Stimulated activated CD8-positive, alpha-beta memory T cell treated with anti-CD3 and anti-CD28 coated beads, Interleukin-4, amount 100 ng/mL, for 48 hours (primary cell): Measurements from ENCODE around the gene FAM107A.
"Not testable (repeated sequence)": the region's sequence is repeated elsewhere in the genome, so short reads cannot be mapped to it uniquely, and the experiment has no call there.

Source experiments
- DNase-seq: peaks from one replicate; pipeline ENCODE4 v3.0.0-alpha.2; 2020

Gene FAM107A

DNA sequence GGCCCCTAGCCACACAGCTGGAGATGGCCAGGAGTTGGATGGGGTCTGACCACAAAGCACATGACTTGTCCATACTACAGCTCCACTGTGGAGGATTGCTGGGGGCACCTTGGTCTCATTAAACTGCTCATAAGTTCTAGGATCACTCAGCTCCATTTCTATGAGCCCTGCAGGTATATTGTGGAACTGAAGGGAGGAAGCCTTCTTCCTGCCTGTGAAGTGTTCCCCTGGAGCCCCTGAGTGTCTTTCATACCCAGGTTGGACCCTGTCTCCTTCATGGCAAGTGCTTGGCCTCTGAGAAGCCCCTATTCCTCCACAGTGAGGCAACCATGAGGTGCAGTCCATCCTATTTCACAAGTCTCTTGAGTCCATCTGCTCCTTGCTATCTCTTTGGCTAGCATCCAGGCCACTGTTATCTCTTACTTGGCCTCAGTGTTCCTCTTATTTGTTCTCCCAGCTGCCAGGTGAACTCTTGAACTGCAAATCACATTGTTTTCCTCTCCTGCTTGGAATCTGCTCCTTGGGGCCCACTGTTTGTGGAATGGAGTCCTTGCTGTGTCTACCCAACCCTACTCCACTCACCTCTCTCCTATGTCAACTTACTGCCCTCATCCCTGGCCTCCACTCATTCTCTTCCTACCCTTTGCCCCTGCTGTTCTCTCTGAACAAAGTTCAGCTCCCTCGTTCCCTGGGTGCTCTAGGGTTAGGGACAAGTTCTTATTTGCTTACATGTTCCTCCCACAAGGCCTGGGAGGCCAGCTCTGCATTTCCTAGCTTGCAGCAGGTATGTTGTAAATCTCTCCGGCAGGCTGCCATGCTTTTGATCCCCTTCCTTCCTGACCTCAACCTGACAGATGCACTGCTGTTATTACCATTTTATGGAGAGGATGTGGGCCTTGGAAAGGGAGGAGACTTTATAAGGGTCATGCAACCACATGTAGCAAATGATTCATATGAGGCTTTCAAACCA is 41.4 kb downstream of the FAM107A start:
- no peak for DNase-seq

DNA sequence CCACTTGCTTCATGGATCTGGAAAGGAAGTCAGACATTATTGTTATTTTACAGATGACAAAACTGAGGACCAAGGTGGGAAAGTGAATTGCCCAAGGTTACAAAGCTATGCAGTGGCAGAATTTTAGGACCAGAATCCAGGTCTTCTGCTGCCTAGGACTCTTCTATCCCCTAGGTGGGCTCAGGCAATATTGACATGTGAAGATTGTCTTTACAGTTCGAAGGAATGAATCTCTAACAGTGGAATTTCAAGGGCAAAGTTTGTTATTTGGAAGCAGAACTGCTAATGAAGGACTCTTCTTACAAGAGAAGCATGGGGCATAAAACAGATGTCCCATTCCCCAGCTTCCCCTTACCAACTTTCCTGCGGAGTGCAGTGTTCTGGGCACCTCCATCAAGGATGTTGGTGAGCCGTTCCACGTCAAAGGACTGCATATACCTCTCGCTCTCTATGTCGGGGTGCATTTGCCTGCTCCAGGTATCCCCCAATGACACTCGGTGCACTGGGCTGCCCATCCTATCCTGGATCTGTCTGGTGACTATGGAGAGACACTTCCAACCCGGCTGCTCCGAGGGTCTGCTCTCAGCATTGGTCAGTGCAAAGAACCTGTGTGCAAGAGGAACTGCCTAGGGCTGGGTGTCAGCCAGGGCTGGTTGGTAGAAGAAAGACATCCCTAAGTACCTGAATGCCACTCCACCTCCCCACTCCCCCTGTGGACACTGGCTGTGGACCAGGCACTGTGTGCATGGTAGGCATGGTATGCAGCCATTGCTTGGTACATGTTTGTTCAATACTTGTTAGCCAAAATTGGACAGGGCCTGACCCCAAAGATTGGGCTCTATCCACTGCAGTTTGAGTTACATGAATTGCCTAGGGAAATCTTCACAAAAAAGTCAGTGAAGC is 42.3 kb downstream of the FAM107A start:
- DNase-seq: no peak

DNA sequence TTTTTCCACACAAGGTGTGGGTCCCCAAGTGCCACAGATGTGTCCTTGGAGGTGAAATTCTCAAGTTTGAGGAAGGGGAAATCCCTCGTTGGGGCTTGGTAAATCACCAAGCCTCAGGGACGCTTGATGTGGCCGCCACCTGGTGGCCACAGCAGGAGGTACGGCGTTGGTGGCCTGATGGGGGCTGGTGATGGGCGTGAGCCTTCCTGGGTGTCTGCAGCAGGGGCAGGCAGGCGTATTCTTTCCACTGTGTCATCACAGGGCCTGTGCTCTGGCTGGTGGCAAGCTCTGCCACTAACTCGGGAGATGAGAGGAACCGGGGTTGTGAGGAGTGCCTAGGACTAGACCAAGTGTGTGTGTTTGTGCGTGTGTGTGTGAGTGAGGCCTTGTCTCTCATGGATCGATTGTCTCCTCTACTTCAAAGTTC is 44.4 kb downstream of the FAM107A start:
- DNase-seq: peak; percentile 87

DNA sequence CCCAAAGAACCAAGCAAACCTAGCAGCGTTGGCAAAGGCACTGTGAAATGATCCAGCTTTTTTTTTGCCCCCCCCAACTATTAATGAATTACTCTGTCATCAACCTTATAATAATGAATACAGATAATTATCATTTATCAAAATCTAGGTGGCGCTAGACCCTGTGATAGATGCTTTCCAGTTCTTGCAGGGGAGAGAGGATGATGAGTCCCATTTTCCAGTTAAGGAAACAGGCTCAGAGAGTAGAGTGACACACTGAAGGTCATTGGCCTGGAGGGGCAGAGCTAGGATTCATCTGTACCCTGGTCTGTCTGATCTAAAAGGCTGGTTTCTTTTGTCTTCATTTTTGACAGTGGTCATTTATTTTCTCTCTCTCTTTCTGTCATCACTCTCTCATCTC is 45.2 kb downstream of the FAM107A start:
- no peak for DNase-seq

DNA sequence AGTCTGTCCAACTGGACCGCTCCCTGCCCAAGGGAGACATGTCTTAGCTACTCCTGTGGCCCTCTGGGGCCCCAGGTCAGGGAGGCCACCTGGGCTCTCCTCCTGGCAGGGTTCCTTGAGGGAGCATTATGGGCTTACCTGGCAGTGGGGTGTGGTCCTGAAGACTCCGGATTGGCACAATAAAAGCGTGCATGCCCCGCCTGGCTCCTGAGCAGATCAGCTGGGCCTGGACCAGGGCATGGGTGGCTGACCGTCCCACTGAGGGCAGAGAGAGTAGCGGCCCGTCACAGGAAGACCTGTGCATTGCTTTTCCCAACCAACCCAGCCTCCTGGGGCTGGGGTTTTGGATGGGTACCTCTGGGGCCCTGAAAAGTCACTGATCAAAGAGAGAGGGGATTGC is 45.6 kb downstream of the FAM107A start:
- DNase-seq: no peak

DNA sequence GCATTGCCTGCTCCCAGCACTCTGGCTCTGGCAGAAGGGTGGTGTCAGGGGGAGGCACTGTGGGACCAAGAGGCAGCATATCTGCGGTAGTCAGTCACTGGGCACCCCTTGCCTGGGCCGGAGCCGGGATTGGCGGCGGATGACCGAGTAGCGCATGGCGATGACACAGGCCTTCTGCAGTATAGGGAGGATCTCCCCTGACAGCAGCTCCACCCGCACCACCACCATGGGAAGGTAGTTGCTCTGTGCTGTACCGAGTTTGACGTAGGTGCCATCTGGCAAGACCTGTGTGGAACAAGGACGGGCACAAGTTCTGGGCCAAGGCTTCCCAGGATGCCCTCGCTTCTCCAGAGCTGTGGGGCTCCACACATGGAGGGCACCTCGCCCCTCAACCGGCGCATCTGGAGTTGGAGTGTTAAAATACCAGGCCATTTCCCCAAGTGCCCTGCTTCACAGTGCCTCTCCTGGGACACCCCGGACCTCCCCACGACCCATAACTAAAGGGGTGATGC is 46.8 kb downstream of the FAM107A start:
- DNase-seq: no peak

DNA sequence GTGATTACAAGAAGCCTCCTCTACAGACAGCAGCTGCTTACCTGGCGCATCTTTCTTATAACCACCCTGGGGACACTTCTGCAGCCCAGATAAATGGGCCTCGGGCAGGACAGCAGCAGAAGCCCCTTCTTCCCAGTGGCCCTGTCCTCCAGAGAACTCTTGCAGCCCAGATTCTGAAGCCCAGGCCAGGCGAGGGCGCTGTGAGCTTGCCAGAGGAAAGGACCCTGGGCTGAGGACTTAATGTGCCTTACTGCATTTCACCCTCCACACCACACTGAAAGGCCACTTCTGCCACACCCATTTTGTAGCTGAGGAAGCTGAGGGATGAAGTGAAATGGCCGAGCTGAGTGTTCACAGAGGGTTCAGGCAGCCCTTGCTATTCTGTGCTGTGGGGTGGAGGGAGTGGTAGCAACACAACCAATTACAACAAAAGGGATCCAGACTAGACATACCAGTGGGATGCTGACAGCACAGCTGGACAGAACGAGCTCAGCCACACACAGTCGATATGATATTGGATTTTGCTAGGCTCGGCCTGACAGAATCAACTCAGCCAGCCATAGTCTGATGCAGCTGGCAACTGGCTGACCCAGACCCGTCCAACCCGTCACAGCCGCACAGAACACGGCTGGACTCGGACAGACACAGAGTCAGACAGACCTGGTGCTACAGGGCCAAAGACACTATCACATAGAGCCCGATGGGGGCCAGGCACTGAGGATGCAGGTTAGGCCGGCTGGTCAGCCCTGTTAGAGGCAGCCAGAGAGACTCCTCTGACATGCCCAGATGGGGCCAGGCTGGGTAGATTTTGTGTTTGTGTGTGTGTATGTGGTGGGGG is 47.5 kb downstream of the FAM107A start:
- peak; percentile 35 for DNase-seq

DNA sequence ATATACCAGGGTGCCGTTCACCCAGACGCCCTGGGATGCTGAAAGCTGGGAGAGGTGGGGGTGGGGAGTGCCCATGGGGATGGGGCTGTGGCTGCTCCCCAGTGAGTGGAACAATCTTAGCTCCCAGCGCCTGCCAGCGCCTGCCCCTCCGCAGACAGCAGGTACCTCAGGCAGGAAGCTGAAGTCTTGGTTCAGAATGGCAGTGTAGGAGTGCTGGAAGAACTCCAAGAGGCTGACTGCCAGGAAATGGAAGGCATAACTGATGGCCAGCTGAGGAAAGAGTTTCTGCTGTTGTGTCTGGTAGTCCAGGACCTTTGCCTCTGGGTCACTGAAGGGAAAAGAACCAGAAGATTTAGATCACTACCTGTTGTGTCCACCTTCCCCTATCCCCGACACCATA is 48.6 kb downstream of the FAM107A start:
- DNase-seq: no peak

DNA sequence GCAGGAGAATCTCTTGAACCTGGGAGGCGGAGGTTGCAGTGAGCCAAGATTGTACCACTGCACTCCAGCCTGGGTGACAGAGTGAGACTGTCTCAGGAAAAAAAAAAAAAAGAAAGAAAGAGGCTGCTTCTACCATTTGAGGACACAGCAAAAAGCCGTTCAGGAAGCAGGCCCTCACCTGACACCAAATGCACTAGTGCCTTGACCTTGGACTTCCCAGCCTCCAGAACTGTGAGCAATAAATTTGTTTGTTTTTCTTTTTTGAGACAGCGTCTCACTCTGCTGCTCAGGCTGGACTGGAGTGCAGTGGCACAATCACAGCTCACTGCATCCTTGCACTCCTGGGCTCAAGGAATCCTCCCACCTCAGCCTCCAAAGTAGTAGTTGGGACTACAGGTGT is 49.8 kb downstream of the FAM107A start:
- not testable (repeated sequence) for DNase-seq

DNA sequence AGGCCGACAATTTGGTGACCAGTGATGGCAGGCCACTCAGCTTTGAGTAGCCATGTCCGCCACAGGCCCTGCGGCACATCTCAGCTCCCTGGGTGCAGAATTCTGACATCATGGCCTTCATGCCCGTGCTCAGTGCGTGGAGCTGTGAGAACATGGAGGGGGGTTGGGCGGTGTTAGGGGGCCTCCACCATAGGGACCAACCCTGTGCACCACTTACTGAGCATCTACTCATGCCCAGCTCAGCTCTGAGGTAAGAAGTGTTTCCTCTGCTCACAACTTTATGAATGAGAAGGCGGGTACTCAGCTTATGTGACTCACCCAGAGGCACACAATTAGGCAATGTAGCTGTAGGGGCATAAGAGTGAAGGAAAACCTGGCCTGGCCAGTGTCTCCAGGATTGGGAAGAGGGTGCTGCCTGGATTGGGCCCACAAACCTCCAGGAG is 50.7 kb downstream of the FAM107A start:
- no peak for DNase-seq

DNA sequence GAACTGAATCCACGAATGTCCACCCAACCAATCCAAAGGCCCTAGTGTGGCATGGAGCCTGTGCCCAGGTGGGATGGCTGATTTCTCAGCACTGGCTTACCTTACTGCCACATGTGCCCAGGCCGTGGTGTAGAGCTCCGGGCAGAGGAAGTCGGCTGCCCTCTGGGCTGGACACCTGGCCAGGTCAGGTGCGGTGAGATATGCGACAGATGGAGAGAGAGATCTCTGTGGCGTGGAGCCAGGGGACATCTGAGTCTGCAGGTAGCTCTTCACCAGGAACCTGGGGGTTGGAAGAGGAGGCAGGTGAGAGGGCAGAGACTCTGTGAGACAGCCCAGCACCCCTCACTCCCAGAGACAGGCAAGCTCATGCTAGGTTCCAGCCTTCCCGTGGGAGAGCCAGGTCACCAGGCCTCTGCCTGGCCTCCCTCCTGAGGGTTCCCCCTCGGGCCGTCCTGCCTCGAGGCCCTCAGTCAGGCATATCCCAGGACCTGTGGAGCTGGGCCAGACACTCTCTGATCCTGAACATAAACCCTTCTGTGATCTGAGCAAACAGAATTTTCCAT is 52.8 kb downstream of the FAM107A start:
- no peak for DNase-seq

DNA sequence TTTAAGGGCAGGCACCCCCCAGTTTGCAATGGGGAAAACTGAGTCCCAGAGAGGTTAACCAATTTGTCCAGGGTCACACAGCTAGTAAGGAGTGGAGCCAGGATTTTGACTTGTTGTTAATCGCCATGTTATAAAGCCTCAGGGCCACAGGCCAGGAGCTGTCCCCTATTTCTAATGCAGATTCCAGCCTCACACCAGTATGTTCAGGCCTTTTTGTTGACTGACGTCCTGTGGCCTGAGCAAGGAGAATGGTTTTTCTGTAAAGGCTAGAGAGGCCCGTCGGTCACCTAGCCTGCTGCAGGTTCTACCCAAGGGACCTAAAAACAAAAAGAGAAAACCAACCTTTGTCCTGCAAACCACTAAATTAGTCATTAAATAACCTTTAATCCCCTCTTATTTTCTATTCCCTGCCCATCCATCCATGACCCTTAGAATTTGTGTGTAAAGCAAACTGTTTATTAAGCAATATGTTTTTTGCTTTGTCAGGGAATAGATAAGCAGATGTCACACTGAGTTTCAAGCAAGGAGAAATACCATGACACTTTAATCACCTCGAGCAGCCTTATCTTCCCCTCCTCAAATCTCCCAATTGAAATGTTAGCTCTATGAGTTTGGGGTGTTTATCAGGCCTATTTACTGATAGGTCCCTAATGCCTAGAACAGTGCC is 54.3 kb downstream of the FAM107A start:
- no peak for DNase-seq

DNA sequence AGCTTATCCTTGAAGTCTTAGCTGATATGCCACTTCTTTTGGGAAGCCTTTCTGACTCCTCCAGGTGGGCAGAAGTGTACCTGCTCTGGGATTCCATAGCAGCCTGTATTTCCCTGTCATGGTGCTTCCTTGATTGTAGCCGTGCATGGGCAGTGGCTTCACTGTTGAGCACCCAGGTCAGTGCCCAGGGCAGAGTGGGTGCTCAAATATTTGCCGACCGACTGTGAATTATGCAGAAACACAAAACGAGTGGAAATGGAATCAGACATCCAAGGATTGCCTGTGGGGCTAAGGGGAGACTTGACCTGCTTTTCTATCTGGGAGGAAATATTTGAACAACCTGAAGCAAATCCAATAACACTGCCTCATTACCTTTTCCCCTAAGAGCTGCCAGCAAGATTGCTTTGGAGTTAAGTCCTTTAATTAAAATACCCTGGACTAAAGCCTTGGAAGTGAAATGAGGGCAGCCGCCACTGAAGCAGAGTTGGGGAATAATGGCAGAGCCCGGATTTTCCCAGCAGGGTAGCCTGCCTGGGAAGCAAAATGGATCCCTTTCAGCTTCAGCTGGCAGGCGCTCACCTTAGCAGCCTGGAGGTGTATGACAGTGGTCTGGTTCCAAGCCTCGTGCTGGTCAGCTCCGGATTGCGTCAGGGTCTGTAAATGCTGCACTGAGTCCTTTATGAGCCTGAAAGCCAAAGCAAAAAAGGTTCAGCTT is 55.1 kb downstream of the FAM107A start:
- DNase-seq: no peak

DNA sequence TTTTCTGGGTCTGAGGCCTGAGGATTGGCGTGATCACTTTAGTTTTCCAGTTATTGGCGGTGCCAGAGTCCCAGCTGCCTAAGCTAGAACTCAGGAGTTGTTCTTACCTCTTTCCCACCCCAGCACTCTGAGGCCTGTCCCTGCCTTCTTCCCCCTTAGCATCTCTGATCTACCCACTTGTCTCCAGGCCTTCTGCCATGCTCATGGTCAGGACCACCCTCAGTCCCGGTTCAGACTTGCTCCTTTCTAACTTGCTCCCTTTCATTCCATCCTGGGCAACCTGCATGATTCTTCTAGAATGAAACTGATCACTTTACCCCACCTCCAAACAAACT is 55.9 kb downstream of the FAM107A start:
- DNase-seq: no peak

DNA sequence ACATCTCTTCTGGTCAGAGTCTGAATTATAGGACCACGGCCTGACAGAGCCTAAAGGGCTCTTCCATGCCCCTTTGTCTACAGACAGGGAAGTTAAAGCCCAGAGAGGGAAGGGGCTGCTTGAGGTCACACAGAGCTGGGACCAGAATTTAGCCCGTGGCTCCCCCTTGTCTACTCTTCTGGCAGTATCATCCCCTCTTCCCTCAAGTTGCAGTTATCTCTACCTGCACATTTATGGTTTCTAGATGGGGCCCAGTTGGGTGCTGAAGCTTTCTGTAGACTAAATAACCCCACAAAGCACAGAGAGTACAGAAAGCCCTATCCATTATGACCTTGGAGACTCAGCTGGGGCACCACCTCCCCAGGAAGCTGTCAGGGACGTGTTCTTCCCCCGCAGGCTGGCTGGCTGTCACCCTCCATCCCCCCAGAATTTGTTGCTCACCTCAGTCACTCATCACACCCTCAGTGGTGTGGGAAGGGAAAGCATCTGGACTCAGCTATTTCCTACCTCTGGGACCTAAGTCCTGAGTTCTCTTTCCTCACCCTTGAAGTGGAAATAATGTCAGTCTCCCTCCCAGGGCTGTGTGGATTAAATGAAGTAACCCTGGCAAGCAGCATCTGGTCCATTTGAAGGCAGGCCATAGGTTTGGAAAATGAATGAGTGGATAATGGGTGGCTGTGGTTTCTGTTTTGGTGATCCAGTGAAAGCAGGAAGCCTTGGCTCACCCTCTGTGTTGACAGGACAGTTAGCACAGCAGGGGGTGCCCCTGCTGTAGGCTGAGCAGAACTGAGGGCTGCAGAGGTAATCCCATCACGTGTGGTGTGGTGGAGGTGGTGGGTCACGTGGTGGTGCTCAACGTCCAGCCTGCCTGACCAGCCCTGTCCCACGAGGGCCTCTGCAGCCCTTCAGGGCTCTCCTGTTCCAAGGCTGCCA is 56.5 kb downstream of the FAM107A start:
- no peak for DNase-seq

DNA sequence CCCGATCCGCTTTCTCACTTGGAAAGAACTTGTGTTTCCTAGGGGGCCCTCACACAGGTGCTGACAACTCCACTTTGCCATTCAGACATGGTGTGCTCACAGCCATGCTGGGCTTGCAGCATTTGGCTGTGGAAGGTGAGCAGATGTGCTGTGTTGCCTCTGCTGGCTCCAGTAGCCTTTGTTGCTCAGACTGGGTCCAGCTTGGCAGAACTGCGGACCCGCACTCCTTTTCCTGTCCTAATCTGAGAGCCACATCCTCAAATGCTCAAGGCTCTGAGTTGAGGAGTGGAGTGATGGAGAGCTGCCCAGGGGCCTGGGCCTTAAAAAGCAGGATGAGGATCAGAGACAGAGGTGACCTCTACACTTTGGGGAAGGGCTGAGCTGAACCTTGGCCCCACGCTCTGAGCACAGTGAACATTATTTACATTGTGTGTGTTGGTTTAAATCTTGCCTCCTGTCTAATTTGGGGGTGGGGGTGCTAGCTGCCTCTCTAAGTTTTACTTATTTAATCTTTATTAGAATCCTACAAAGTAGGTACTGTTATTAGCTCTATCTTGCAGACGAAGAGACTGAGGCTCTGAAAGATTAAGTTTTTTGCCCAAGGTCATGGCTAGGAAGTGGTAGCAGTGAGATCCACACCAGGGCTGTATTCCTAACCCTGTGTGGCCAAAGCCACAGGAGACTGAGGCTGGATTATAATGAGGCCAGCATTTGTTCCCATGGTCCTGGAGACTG is 57.4 kb downstream of the FAM107A start:
- DNase-seq: no peak

DNA sequence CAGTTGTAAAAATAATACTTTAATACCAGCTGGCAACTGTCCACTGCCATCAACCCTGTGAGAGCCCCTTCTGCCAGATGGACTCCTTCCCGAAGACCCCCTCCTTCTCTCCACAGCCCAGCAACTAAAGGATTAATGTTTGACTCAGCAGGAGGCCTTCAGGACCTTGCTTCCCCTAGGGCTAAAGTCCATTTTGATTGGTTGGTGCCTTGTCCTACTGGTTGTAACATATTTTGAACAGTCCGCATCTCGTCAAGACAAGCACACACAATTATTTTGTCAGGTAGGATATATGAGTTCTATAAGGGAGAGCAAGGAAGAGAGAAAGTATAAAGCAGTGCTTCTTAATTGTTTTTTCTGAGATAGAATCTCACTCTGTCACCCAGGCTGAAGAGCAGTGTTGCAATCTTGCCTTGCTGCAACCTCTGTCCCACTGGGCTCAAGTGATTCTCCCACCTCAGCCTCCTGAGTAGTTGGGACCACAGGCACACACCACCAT is 58.9 kb downstream of the FAM107A start:
- no peak for DNase-seq

DNA sequence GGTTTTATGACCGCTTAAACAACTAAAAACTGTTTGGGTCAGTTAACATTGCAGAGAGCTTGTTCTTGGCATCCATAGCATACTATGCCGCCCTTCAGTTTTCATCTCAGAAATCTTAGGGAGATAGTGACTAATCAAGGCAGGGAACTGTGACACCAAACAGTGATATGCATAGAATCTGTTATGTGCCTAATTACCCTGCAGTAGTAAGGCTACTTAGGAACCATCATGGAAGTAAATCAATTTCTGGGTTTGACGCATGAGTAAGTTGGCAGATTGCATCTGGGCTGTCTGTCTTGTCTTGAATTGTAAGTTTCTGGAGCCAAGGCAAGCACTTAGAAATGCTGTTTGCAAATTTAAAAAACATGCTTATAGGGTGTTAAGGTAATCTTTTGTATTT is 62.8 kb downstream of the FAM107A start:
- no peak for DNase-seq
